Fibroblast of skin of left quadriceps (primary cell): ENCODE data around the gene TSPEAR.
"Not testable (repeated sequence)": the region's sequence is repeated elsewhere in the genome, so short reads cannot be mapped to it uniquely, and the experiment has no call there.

Experiments used
- DNase-seq, 2 experiments: peaks; one replicate each; pipeline ENCODE4 v3.0.0-alpha.2; 2013; ENCODE audit warnings: low read depth in 2 of 2

Gene TSPEAR

DNA sequence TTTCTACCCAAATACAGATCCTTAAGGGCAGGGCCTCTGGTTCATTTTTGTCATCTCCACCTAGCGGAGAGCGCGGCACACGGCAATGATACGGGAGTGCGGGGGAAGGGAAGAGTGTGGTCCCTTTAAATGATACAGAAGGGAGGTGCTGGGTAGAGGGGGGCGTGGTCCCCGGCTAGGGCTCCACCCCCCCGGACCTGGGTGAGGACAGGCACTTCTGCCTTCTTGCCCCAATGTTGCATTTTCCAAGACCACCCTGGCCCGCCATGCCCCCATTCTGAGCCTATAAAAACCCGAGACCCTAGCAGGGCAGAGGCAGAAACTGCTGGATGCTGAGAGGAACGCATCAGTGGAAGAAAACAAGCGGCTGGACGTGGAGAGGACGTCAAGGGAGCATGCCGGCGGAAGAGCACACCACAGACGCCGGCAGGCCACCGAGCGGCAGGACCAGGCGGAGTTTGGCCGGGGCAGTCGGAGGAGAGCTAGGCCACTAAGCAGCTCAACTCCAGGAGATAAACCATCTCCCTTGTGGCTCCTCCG, 226.0 kb downstream of the TSPEAR start:
- DNase-seq = no peak

DNA sequence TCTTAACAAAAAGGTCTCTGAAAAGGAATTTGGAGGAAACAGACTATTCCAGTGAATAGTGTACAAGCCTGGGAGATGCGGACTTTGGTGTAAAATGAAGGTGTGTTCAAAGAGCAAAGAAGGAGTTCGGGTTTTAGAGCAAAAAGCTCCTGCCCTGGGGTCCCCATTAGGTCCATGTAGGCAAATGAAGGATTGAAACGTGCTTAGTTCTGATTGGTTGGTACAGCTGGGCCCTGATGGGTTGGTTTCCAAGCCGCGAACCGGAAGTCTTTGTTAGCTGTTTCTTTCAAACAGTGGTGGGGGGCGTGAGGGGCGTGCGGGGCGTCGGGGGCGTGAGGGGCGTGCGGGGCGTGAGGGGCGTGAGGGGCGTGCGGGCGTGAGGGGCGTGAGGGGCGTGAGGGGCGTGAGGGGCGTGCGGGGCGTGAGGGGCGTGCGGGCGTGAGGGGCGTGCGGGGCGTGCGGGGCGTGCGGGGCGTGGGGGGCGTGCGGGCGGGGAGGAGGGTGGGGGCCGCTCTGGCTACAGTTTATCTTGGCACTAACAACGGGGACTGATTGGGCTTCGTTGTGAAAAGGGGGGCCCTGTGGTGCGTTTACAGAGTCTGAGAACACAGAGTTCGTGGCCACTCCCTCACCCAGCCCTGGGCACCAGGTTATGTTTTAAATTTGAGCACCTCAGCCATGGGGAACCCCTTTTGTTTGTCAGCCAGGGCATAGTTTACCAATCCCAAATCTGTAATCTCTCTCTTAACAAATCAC, 226.7 kb downstream of the TSPEAR start:
- no peak for DNase-seq

DNA sequence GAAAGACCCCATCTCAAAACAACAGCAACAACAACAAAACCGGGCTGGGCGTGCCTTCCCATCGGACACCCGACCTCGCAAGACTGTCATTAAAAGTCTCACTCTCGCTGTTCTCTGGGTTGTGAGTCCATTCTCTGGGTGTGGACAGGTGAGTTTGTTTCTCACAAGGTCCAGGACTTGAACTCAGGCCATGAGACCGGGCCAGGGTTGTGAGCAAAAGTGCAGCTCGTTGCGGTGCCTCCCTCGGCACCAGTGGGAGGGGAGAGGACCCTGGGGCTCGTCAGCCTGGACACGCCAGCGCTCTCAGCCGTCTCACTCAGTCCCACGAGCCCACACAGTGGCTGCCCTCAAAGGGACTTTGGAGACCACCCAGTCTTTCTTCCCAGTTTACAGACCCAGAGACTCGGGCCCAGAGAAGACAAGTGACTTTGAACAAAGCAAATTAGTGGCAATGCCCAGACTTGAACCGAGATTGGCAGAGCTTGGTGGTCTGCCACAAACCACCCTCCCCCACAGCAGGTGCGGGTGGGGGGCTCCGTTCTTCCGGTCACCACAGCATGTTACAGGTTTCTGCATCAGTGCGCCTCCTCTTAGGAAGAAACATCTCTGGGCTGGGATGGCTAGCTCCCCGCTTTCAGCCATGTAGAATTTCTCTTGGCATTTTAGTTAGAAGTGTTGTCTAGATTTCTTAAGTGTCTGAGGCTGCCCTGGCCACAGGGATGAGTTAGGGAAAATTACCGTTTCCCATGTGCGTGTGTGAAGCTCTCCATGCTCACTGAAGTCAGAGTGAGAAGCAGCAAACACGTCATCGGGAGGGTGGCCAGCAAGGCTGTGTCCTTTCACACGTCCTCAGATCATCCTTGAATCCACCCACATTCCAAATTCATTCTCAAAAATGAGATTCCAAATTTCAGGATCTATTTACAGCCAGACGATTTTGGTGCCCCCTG, 227.8 kb downstream of the TSPEAR start:
- no peak for DNase-seq

DNA sequence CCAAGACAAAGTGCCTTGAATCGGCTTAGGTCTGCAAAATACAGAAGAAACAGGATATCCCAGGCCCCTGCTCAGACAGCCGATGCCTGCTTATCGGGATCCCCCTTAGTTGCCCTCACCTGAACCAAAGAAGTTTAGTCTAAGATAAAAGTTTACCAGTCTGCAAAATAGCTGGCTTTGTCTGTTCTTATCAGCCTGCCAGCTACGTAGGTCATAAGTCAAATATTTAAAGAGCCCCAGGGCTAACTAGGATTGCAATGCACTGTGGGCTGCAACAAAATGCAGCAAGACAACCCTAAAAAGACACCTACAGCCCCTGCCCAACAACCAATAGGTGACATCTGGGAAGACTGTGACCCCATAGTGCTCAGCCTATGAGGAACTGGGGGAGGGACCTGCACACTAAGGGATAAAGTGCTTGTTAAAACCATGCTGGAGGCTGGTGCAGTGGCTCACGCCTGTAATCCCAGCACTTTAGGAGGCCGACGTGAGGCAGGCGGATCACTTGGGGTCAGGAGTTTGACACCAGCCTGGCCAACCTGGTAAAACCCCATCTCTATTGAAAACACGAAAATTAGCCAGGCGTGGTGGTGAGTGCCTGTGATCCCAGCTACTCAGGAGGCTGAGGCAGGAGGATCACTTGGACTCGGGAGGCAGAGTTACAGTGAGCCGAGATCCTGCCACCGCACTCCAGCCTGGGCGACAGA, 228.6 kb downstream of the TSPEAR start:
- no peak for DNase-seq

DNA sequence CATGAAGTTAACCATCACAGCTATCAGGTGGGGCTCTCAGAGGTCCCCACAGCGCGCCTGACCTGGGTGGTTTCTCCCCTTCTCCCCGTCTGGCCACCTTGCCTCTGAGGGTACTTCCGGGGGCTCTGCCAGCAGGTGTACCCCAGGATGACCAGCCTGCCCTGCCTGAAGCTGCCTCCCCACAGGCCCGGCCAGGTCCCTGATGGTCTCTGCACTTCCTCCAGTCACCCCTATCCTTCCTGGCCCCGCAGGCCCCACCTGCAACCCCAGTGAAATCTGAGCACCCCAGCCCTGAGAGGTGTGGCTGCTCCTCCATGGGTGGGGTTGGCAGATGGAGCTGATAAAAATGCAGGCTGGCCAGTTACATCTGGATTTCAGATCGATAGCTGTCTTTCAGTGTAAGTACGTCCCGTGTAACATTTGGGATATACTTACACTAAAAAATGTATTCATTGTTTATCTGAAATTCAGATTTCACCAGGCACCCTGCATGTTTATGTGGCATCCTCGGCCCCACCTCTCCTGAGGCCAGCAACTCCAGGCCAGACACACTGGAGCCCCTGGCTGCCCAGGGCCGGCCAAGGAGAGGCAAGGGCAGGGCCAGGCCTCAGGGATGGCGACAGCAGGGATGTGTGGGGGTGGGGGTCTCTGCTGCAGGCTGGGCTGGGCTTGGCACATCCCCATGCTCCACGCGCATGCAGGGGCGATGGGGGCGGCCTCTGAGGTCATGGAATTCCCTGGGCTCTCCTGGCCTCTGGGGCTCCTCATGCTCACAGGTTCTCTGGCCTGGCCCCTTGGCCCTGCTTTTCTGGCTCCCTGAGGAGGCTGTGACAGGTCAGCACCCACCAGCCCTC, 230.9 kb downstream of the TSPEAR start:
- DNase-seq = no peak

DNA sequence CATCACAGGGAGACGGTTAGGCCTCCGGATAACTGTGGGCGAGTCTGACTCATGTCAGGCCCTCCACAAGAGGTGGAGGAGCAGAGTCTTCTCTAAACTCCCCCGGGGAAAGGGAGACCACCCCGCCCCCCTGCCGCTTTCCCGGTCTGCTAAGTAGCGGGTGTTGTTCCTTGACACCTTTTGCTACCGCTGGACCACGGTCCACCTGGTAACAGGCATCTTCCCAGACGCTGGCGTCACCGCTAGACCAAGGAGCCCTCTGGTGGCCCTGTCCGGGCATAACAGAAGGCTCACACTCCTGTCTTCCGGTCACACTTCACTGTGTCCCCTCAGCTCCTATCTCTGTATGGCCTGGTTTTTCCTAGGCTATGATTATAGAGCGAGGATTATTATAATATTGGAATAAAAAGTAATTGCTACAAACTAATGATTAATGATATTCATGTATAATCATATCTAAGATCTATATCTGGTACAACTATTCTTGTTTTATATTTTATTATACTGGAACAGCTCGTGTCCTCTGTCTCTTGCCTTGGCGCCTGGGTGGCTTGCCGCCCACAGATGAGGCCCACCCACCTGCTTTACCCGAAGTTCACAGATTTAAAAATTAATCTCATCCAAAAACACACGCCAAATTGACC, 231.7 kb downstream of the TSPEAR start:
- DNase-seq = not testable (repeated sequence)

- no peak for DNase-seq
Measured at GRCh38 chr21:44478801-44479167, 232.6 kb downstream of the TSPEAR start.

GRCh38 chr21:44478124-44478800, 233.1 kb downstream of the TSPEAR start:
- DNase-seq = no peak

- no peak for DNase-seq
Measured at GRCh38 chr21:44477712-44478111, 233.7 kb downstream of the TSPEAR start.

- DNase-seq = no peak
Measured at GRCh38 chr21:44477131-44477530, 234.2 kb downstream of the TSPEAR start.

GRCh38 chr21:44475266-44475845, 236.0 kb downstream of the TSPEAR start:
- DNase-seq = no peak

- DNase-seq = no peak
Measured at GRCh38 chr21:44473915-44474555, 237.3 kb downstream of the TSPEAR start.

DNA sequence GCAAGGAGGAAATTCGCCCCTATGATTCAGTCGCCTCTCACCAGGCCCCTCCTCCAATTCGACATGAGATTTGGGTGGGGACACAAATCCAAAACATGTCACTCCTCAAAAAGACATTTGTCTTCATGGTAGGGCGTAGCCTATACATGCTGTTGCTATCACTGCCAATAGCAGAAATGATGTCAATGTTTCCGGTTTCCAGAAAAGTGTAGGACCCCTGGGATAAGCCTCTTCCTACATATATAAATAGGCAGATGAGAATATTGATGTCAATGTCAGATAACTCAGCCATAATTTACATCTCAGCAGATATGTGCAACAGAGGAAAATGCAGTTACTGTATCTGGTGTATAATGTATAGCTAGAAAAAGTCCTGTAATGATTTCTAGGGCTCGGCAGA, 239.4 kb downstream of the TSPEAR start:
- DNase-seq = no peak

DNA sequence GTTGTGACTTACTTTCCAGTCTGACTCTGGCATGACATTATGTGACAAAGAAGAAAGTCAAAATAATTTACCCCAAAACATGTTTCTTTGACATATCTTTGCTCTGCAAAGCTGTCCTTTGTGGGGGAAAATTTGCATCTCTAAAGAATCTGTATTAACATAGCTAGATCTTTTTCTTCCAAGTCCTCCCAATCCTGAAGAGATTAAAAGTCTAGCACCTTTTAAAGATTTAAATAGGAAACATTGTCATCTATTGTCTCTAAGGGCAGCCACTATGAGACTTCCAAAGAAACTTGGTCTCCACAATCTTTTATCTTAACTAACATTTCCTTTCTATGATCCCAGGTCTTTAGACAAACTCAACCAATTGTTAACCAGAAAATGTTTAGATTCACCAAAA, 240.0 kb downstream of the TSPEAR start:
- no peak for DNase-seq

GRCh38 chr21:44467859-44468195, 243.5 kb downstream of the TSPEAR start:
- no peak for DNase-seq

DNA sequence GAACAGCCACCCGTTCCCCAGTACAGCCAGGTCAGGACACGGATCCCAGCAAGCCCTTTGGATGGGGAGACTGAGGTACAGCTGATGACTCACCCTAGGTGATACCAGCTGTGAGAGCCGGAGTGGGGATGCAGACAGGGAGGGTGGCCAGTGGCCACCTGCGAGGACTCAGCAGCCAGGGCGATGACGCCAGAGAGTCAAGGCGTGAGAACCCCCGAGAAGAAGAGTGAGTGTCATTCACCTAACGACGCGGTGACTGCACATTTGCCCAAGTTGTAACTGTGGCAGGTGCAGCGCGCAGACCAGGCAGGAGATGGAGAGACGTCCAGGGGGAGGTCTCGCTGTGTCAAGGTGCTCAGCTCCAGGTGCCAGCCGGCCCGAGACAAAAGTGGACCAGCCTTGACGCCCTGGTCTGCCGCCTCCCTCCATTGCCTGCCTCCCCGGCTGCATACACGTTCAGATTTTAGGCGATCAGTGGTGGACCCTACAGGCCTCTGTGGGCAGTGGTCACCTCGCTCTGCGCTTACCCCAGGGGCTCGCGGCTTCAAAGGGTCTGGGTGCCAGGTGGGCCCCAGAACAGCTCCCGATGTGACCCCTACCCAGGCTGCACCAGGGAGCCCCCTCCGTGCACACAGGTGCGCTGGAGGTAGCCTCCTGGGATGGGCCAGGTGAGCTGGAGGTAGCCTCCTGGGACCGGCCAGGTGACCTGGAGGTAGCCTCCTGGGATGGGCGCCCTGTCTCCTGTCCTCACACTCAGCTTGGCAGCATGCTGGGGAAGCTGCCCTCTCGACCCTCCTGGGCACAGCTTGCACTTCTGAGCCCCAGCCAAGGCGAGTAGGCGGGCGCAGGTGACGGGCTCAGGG, 244.1 kb downstream of the TSPEAR start:
- DNase-seq = no peak

DNA sequence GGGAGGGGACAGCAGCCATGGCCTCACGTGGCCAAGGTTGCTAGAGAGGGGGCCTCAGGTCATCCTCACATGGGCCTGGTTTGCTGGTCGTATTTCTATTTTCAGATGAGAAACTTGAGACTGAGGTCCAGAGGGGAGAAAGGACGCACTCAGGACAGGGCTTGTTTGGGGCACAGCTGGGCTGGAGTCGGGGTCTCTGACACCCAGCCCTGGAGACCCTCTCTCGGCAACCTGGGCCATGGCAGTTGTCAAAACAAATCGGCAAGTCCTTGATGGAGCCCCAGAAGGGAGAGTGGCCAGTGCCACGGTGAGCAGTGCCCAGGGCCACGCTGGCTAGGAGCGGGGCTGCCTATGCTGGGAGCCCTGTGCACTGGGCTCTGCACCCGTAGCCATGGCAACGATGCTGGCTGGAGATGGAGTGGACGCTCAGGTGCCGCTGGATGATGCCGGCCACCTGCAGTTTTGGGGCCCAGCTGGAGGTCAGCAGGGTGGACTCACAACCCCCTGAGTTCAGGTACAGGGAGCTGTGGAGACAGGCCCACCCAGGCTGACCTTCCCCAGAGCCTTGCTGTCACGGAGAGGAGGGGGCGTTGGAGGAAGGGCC, 244.9 kb downstream of the TSPEAR start:
- DNase-seq = no peak

DNA sequence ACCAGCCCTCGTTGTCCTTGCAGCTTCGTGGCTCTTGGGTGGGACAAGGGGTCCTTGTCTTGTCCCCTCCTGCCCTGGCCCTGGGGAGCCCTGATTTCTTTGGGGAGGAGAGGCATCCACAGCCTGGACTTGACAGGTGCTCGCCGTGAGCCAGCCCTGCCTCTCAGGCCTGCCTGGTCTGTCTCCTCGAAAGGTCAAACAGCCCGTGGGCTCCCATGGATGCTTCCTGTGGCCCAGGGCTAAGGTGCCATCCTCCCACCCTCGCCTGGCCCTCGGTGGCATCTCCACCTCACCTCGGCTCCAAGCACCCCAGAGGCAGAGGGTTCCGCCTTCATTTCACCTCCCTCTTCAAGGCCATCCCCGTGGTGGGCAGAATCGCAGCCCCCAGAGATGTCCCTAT, 247.0 kb downstream of the TSPEAR start:
- DNase-seq = no peak
